DMS79 treated with DMSO at 0.1 percent for 48 hours (cell line): ENCODE data around the gene FOXP1.

Source experiments
- DNase-seq: peaks from one replicate; lab custom pipeline; 2025; lab: John Stamatoyannopoulos, UW

The FOXP1 gene

DNA sequence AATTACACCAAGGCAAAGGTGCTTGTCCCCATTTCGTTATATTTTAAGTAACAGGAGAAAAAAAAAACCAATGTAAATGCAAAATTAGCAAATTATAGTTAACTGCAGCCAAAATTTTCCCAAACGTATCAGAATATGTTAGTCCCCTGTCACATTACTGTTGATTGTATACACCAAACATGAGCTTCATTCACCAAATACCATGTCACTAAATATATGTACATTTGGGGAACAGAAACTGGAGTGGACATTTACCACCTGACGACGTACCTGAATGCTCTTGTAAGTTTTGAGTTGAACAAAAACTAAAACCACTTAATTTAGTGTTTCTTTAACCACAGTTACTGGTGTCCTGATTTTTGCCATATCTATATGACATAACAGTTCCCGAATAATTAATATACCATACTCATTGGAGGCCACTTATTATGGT, 3.3 kb upstream of the FOXP1 start:
- DNase-seq: no peak

DNA sequence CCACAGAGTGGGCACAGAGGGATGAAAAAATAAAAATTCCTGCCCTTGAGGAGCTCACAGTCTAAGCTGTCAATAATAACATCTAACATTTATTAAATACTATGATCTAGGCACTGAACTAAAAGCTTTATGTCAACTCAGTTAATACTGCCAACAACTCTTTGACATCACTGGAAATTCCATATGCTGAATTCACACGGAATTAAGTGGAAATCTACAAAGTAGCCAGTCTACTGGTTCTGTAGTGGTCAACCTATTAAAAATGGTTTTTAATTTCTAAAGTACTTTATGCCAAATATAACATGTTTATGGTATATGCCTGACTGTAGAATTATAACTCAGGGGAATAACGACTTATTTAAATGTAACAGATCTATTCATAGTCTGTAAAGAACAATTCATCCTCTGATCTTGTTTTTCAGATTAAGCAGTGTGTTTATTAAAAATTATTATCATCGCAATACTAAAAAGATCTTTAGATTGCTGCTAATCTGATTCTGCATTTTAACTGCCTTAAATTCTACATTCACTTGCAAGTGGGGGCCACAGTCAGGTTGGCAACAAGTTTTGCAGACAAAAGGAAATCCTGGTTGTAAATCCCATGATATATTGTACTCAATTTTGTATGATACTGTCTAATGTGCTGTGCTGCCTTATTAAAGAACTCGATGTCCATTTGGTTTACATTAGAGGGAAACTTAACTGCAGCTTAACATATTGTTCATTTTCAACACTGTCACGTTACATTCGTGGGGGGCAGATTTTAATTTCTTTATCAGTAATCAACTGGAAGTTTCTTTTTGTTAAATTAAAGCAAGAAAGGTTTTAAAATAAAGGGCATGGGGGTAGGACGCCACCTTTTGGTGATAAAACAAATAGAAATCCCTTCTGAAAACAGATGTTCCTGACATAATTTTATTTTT, 2.6 kb upstream of the FOXP1 start:
- no peak for DNase-seq

DNA sequence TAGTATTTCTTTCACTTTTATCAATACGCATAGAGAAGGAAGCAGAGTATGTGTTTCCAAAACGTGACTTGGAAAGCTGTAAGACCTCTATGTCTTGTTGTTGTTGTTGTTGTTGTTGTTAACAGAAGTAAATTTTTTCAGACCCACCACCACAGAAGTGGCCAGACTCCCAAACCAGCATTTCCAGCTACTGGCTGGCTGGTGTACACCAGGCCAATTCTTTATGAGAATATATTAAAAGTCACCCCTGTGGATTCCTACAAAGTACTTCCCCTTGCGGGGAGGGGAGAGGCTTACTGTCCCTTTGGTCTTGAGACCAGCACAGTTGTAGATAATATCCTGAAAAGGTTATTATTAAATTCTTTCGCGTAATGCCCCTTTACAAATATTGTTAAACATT, 1.6 kb upstream of the FOXP1 start:
- DNase-seq: no peak

DNA sequence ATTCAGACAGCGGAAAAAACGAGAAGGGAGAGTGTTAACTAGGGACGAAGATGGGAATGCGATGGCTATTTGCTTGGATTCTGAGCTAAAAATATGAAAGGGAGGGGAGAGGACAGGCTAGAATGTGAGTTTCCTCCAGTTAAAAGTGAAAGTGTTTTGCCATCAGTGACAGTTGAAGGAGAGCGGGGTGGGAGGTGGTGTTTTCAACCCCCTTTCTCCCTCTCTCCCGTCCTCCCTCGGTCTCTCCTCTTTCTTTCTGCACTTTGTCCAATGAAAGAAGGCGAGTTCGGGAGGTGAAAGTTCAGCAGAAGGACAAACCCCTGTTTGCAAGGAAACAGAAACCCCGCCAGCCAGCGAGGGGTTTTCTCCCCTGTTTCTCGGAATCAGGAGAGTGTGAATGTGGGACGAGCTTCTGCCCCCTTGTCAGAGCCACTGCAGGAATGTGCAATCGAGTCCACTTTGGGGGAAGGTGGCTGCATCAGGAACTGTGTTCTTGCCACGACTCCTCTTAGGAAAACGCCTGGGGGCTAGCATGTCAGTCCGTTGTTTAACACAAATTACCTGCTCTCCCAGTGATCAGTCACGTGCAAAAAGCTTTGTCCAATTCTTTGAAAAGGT, 975 bp upstream of the FOXP1 start:
- no peak for DNase-seq

DNA sequence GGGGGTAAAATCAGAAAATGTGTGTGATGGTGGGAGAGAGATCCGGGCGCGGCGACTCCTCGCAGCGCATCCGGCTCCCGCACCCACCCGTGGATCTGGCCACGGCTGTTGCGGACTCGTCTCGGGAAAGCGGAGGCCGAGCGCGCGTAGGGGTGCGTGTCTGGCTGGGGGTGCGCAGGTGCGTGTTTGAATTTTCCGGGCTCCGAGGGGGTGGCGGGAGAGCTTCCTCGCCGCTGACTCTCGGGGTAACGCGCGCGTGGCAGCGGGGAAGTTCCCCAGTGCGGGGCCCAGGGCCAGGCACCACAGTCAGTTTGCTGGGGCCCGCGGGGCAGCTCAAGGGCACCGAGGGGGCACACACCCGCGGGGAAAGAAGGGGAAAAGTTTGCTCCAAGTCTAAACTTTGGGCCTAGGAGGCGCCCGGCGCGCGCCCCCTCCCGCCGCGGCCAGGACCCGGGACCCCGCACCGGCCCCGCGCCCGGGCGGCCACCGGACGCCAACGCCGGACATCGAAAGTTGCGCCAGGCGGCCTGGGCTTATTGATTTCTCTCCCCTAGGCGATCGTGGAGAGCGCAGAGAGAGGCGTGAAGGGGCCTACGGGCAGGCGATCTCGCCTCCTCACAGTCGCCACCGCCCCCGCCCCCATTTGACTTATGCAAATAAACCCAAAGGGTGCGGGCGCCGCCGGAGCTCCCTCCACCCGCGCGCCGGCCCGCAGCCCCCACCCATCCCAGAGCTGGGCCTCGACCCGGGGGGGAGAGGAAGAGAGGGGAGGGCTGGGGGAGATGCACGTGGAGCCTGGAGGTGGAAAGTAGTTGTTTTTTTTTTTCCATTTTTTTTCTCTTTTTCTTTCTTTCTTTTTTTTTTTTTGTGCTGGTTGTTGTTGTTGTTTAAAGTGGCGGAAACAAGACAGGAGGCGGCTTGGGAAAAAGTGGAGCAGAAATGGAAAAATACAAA, 639 bp downstream of the FOXP1 start:
- no peak for DNase-seq

DNA sequence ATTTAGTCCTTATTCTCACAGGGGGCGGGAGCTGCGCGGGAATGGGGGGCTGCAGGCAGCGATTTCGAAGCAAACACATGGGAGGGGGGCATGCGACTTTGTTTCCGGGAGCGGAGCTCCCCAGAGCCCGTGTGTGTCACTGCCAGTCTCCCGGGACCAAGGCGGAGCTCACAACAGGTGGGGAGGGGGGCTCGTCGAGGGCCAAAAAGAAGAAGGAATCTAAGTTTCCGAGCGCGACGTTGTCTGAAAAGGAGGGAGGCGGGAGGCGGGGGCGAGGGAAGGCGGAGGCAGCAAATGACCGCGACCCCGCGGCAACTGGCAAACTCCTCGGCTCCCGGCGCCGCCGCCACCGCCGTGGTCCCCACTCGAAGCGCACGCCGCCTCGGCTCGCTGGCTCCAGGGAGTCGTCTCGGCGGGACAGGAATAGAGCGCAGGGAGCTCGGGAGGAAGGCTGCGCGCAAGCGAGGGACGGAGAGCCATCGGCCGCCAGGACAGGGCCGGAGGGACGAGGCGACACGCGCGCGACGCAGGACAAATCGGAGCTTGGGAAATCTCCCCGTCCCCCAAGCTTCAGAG, 1.4 kb downstream of the FOXP1 start:
- DNase-seq: no peak

DNA sequence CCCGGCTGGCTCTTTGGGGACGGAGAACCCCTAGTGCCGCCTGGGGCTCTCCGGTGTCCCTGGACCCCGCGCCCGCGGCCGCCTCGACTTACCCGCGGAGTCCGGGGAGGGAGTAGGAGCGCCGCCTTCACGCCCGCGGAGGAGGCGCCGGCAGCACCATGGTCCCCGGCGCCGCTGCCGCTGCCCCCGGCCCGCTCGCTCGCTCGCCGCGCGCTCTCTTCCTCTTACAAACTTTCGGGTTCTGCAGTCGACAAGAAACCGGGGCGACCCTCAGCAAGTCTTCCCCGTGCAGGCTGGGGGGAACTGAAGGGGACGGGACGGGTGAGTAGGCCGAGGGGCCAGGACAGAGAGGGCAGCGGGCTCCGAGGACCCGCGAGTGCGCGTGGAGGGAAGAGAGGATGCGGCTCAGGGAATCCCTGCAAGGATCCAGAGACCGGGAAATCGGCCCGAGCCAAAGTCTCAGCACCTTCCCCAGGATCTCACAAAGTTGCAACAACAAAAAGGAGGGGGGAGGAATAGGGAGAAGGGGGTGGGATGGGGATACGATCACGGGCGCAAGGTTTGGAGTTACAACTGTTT, 2.0 kb downstream of the FOXP1 start:
- no peak for DNase-seq

DNA sequence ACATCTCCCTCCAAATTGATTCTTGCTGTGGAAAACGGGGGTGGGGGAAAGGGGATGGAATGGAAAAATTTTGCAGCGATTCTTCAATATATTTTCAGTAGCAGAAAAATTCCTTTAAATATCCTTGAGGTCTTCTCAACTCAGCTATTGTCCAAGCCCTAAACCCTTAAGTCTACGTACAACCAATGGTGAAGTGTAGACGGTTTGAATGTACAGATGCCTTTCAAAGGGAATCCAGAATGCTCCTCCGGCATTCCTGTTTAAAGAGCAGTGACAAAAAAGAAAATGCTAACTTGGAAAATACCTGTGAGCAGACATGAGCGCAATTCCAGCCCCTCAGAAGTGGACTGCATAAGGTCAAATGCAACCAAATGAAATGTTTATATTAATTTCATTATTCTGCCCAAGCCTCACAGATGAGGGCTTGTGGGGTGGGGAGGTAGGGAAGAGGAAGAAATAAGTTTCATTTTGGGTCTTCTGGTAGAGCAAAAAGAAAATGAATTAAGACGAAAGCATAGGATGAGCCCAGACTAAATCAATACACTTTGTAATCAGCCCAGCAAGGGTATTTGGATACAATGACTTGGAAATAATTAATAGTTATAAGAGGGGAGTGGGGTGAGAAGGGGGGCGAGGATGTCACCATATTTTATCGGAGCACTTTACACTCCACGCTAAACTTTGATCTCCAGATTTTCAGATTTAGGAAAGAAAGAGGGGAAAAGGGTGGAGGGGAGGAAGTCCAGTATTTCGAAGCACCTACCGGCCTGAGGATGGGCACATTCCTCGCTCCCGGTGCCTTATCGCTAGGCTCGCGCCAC, 2.7 kb downstream of the FOXP1 start:
- DNase-seq: no peak

DNA sequence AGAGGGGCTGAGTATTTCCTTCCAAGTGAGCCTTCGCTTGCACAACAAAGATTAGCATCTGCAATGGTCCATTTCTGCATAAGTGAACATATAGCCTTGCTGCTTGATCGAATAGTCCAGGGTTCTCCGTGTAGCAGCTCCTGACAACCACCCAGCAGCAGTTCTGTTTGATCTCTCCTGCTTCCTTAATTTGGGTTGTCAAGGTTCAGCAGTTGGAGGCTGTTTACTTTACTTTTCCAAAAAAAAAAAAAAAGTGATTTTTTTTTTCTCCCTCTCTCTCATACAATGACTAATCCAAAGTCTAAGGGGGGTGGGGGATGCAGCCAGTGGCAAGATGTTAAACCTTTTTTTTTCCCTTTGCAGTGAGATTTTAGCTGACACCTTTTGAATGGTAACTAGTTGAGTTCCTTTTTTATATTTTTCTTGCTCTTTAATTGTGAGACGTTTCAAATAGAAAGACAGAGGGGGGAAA, 3.6 kb downstream of the FOXP1 start:
- no peak for DNase-seq

DNA sequence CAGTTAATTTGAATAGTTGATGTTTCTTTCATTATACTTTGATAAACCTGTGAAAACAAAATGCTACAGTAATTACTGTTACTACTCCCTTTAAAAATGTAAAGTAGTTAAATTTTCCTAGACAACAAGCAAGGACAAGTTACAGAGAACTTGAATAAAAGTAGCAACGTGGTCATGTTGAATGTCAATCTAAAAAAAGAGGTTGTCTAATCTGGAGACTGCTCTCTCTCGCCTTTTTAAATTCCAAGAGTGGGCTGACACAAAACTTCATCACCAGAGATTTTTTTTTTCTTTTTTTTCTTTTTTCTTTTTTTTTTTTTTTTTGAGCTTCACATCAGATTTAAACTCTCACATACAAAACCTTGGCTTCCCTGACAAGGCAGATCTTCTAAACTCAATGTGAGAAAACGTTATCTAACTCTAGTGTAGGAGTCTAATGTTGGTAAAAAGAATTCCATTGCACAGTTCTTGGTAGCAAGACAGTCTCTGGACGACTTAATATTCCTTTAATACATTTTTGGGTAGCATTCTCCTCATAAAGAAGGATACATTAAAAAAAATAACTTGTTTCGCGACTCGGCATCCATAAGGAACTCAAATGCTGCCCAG, 4.1 kb downstream of the FOXP1 start:
- no peak for DNase-seq

DNA sequence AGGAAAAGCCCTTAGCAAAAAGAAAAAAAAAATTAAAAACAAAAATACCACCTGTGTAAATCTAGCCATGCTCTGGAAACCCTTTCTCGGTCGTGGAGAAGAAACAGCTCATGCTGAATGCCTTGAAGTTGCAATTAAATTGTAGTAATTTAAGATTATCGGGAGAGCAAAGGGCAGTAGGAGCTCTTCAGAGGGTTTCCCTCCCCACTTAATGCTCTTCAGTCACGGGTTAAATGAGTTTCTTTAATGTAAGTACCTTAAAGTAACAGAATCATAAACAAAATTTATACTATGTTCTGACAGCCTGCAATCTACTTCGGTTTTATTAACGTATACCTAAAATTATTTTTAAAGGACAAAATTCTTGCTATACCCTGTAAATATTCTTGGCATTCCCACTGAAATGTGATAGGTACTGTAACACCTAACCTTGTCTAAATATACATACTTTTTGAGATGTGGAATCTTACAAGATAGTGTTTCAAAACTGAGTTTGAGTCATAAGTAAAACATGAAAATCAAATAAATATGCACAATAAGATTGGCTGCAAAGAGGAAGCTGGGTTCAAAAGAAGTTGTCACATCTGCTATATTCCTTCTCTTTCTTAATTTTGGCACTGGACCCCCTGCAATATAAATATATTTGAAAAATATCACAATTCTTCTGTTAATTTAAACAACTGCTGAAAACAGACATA, 5.3 kb downstream of the FOXP1 start:
- DNase-seq: no peak

DNA sequence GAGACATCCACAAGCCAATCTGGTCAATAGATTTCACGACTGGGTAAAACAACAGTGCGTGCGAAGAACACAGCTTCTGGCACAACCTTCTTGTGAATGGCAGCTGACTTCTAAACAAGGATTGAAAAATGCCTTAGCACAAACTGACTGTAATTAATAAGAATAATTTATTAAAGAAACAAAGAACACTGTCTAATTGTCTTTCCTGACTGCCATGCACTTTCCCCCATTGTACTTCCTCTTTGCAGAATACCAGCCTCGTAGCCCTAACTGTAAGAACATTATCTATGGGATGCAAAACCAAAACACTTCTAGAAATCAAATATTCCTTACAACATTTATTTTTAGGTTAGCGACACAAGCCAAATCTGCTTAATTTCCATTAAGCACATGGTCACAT, 6.5 kb downstream of the FOXP1 start:
- no peak for DNase-seq

DNA sequence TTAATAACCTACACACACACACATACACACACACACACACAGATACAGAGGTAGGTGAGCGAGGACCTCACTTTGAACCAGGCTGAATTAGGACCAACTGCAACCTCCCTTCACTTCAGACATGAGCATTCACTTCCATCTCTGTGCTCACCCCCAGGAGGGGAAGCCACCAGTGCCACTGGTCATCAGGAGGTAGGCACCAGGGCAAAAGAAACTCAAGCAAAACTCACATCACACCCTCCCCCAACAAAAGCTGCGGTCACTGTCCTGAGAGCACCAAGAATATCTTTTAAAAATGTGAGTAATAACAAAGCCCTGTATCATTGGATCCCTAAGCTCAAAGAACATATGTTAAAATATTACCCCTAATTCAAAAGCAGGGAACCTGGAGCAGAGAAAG, 8.1 kb downstream of the FOXP1 start:
- no peak for DNase-seq

DNA sequence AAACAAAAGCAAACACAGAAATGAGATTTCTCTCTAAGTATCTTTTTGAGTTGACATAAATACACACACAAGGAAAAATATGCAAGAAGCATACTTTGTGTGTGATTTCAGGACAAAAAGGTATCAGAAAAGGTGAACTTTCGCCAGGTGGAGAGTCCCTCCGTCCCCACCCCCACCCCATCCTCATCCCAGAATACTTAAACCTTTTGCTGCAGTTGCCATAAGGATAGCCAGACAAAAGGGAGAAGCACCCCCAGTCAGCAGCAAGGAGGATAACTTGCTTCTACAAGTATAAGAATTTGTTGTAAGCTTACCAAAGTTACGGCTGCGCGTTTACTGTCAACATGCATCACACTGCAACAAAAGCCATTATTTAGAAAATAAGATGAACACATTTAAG, 10.3 kb downstream of the FOXP1 start:
- DNase-seq: no peak

DNA sequence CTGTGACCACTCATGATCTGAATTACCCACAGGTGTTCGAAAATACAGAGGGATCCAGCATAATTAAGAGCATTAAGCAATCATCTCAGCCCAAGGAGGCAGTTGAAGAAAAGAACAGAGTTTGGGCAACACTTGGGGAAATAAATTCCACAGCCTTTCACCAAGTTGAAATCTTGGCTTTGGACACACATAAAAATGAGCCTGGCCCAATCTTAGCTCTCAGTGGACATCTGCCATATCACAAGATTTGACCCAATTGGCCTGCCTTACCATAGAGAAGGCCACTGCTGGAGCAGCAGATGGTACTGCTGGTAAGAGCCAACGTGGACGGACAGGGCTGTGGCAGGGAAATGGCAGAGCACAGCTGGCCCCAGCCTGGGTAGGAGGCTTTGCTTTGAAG, 13.0 kb downstream of the FOXP1 start:
- no peak for DNase-seq

DNA sequence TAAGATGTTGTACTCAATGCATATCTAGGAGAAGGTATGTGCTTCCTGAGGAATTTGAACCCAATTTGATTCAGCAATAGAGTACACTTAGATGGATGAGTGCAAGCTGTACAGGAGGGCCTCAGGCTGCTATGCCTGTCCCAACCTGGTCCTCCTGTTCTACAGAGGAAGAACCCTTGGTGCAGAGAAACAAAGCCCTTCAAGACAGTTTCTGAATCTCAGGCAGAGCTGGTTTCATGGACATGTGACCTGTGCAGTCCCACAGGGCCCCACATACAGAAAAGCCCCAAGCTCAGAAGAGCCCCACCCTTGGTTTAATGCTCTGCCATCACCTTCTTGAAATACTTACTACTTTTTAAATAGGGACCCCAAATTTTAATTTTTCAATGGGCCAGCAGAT, 15.3 kb downstream of the FOXP1 start:
- no peak for DNase-seq

DNA sequence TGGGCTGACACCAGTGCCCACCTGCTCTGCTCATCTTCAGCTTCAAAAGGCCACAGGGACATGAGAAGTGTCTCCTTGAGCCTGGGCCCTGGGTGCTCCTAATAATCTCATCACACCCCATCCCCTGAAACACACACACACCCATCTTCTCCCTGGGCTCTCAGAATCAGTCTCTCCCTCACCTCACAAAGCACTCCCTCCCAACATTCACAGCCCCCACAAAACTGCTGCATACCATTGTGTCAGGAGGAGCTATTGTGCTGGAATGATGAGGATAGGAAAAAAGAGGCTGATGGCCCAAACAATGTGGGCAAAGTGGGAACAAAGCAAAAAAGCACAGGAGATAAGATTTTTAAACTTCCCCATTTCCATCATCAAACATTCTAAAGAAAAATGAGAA, 16.8 kb downstream of the FOXP1 start:
- no peak for DNase-seq

DNA sequence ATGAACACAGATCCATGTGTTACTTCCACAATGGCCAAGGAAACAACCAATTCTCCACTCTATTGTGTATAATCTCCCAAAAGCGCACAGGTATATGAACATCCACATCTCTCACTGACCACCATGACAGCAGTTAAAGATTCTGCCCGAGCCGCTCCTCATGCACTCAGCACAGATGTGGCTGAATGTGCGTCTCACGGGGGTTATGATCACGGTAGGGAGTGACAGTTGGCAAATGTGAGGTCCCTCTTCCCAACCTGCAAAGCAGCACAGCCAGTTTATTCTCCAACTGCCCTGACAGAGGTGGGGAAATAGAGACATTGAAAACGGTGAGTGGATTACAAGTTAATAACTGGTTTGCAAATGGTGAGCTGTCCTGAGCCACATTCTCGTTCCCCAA, 17.6 kb downstream of the FOXP1 start:
- no peak for DNase-seq

DNA sequence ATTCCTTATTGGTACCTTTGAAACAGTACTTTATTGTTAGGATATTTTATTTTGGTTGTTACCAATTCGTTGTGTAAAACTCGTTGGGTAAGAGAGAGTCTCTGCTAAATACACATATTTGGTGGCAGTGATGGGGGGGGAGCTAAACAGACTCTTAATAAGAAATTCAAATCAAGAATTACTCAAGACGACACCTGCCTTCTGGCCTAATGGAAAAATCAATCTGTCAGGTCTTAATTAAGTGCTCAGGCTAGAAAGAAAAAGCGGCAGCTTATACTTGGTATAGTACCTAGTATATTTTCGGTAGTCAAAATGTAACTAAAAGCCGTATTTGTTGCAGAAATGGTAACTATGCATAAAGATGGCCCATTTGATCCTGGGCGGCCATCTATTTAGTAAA, 18.2 kb downstream of the FOXP1 start:
- no peak for DNase-seq

DNA sequence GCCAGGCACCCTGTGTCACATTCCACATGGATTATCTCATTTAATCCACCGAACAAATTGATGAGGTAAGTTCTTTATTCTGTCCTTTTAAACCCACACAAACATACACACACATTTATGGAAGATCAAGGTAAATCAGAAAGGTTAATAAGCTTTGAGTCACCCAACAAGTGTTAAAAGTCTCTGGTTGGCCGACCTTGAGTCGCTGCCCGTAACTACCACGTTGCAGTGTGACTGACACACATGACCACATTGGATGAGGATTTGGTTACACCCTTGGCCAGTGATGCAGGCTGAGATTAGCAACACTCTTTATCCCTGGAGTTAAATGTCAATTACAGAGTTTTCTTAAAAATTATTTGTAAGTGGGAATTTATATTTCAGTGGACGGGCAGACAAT, 19.2 kb downstream of the FOXP1 start:
- no peak for DNase-seq
